T-cell (primary cell): Measurements from ENCODE around the gene MED19. TPM values are rescaled to one million over a fixed set of nuclear protein-coding genes. Genes with fewer than 3 reads are reported as not detected.
"Not testable (repeated sequence)": the region's sequence is repeated elsewhere in the genome, so short reads cannot be mapped to it uniquely, and the experiment has no call there.

Source experiments
- ATAC-seq, 4 experiments: fragments of 200-7000 bp in 3 of 4; fragments of 150-1000 bp in 1 of 4; cut with Tn5 transposase; replicated peaks in 1 of 4; 1 replicate in 3 of 4; 2 replicates in 1 of 4; pipeline ENCODE4 v1.10.0; 2021; ENCODE audit warnings: moderate library complexity in 3 of 4, mild to moderate bottlenecking in 2 of 4, moderate number of reproducible peaks in 1 of 4
- CTCF ChIA-PET, 2 donors: fragments of 300-600 bp; sonication (Branson Sonifier 250); formaldehyde crosslinking; loops; one replicate each; lab custom pipeline; 2022; ENCODE audit warnings: antibody characterized with exemption in 2 of 2; lab: Charles Lee
- POLR2A ChIA-PET, 2 donors: fragments of 300-600 bp; sonication (Branson Sonifier 250); formaldehyde crosslinking; loops; one replicate each; lab custom pipeline; 2022; ENCODE audit warnings: antibody characterized with exemption in 2 of 2; lab: Charles Lee
- DNase-seq, 35 experiments: peaks; one replicate each; pipeline versions ENCODE4 v3.0.0 to v3.0.0-alpha.2; 2013 to 2023
- H3K27ac ChIP-seq: one replicate; pipeline ENCODE4 v1.5.1; 2013; ENCODE audit warnings: low read length
- H3K27me3 ChIP-seq, 2 experiments: replicated peaks in 1 of 2; 1 replicate in 1 of 2; 2 replicates in 1 of 2; pipeline versions ENCODE4 v1.6.1 to v1.7.0; 2013; ENCODE audit warnings: low read length in 1 of 2, mixed read lengths in 1 of 2; ENCODE audit not compliant: control insufficient read depth in 2 of 2, insufficient read depth in 2 of 2; ENCODE audit errors: extremely low read depth in 1 of 2
- H3K36me3 ChIP-seq, 2 donors: 1 replicate in 1 of 2; 2 replicates in 1 of 2; pipeline versions ENCODE4 v1.6.1 to v1.7.0; 2013; ENCODE audit warnings: low read length in 1 of 2; ENCODE audit not compliant: control insufficient read depth in 2 of 2, insufficient read depth in 1 of 2; ENCODE audit errors: extremely low read depth in 1 of 2
- H3K4me1 ChIP-seq, 2 experiments: 1 replicate in 1 of 2; 2 replicates in 1 of 2; pipeline versions ENCODE4 v1.6.1 to v1.7.0; 2013; ENCODE audit warnings: low read length in 2 of 2, mixed read lengths in 1 of 2; ENCODE audit not compliant: insufficient read depth in 2 of 2, control insufficient read depth in 1 of 2; ENCODE audit errors: extremely low read depth in 1 of 2
- H3K4me3 ChIP-seq, 2 donors: 1 replicate in 1 of 2; 2 replicates in 1 of 2; pipeline versions ENCODE4 v1.5.1 to v1.7.0; 2013; ENCODE audit warnings: mild to moderate bottlenecking in 2 of 2, low read length in 1 of 2, moderate library complexity in 1 of 2; ENCODE audit not compliant: control insufficient read depth in 1 of 2; ENCODE audit errors: extremely low read depth in 1 of 2
- H3K9me3 ChIP-seq: 2 replicates; pipeline ENCODE4 v1.7.0; 2013
- H3K27ac Mint-ChIP-seq, 2 donors: one replicate each; pipeline ENCODE4 v1.8.0; 2020 to 2021; ENCODE audit warnings: mild to moderate bottlenecking in 2 of 2, mixed read lengths in 2 of 2
- H3K27me3 Mint-ChIP-seq, 2 donors: one replicate each; pipeline ENCODE4 v1.8.0; 2021 to 2022; ENCODE audit warnings: mixed read lengths in 2 of 2
- H3K36me3 Mint-ChIP-seq: one replicate; pipeline ENCODE4 v1.8.0; 2021; ENCODE audit warnings: mixed read lengths
- H3K4me1 Mint-ChIP-seq, 3 donors: one replicate each; pipeline ENCODE4 v1.8.0; 2020 to 2022; ENCODE audit warnings: mixed read lengths in 3 of 3, mild to moderate bottlenecking in 1 of 3
- H3K4me3 Mint-ChIP-seq, 3 donors: one replicate each; pipeline ENCODE4 v1.8.0; 2020 to 2022; ENCODE audit warnings: mild to moderate bottlenecking in 3 of 3, mixed read lengths in 3 of 3, moderate library complexity in 3 of 3
- H3K9me3 Mint-ChIP-seq, 3 donors: one replicate each; pipeline ENCODE4 v1.8.0; 2020 to 2022; ENCODE audit warnings: mixed read lengths in 3 of 3
- WGBS: methylation state at CpG from one replicate; pipeline ENCODE4 v1.1.5; 2013; ENCODE audit warnings: missing lambda C conversion rate; ENCODE audit not compliant: insufficient coverage; 5-methylcytosine and 5-hydroxymethylcytosine counted together
- total RNA-seq, 35 experiments: library from RNA in 6 of 35; stranded (reverse) in 6 of 35; fragments of 120-200 nt in 1 of 35; gene quantifications; one replicate each; pipeline versions ENCODE4 v1.2.1 to v1.2.4 and lab custom pipeline; 2013 to 2026

MED19 gene
- total RNA-seq, 5 donors from 2014 or later (not counting 1 experiment from before 2014, with no cell fraction given), result 11.4 to 14.8 (median 12.7) TPM

DNA sequence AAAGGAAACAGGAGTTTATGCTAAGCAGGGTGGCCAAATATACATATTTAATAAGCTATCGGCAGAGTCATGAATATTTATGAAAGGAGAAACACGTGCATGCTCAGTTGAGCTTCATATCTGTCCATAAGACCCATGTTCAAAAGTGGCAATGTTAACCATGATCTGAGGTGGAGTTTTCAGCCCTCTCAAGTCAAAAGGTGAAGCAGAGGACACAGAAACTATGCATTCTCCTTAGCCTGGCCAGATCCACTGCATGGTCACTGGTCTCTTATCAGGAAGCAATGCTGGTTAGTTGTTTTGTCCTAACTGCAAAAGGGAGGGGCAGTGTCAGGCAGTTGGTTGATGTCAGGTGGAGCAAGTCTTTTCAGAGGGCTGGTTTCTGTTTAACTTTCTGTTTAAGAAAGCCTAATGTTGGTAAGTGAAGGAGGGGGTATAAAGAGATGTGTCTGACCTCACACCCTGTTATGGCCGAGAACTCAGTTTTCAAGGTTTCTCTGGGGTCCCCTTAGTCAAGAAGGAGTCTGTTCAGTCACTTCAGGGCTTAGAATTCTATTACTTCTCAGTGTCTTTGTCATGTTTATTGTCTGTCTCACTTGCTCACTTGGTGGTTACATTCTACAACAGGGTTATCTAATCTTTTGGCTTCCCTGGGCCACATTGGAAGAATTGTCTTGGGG, 23.7 kb upstream of the MED19 start:
- Mint-ChIP-seq H3K36me3 (peaks cover 17% of the 10 kb centered on the region), H3K4me3 (no peak overlapping the region), H3K4me1 (peaks cover 2 to 8% (median 6%) of the 10 kb centered on the region in 3 donors), H3K9me3 (no peaks in the 10 kb centered on the region), H3K27me3 (no peaks in the 10 kb centered on the region), H3K27ac (peak overlapping the region in 1 of 2 donors; percentile 45)
- no peak overlapping the region for H3K27ac ChIP-seq
- CTCF ChIA-PET, result interaction anchor here in 1 of 2 donors (0.6 kb wide), 1 partner anchor 13 kb away, joined by 3 read pairs; no protein-coding TSS in a partner anchor
- DNase-seq (no peak), ATAC-seq (no peak)
- peaks cover 0 to 27% of the 10 kb centered on the region in 2 donors for H3K36me3 ChIP-seq
- H3K4me1 ChIP-seq, result peaks cover 0 to 3% of the 10 kb centered on the region in 2 experiments
- no peaks in the 10 kb centered on the region for H3K9me3 ChIP-seq
- POLR2A ChIA-PET, result no interaction called here
- WGBS, result 88% methylated on average over 2 of the region's 3 CpGs
- H3K27me3 ChIP-seq, result no peaks in the 10 kb centered on the region
- H3K4me3 ChIP-seq, result no peak overlapping the region

DNA sequence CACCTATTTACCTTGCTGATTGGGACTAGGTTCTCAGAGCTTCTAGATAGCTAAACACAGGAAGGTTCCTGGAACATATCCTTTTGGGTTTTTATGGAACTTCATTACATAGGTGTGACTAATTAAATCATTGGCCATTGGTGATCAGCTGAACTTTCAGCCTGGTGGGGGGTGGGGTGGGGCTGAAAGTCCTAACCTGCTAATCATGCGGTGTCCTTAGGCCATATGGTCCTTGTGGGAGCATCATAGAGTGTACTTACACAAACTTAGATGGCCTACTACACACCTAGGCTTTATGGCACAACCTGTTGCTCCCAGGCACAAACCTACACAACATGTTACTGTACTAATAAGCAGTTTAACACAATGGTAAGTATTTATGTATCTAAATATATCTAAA, 20.6 kb upstream of the MED19 start:
- no peaks in the 10 kb centered on the region for H3K27me3 ChIP-seq
- Mint-ChIP-seq H3K4me3 (no peak overlapping the region), H3K4me1 (peaks cover 6 to 16% (median 7%) of the 10 kb centered on the region in 3 donors), H3K36me3 (peaks cover 3% of the 10 kb centered on the region), H3K9me3 (no peaks in the 10 kb centered on the region), H3K27me3 (no peaks in the 10 kb centered on the region), H3K27ac (no peak overlapping the region)
- ATAC-seq (no peak), DNase-seq (no peak)
- H3K36me3 ChIP-seq, result peaks cover 0 to 11% of the 10 kb centered on the region in 2 donors
- no peaks in the 10 kb centered on the region for H3K4me1 ChIP-seq
- no peak overlapping the region for H3K27ac ChIP-seq
- POLR2A ChIA-PET, result interaction anchor here in 1 of 2 donors (0.5 to 0.6 kb wide), 2 partner anchors 9 to 14 kb away, joined by 3 to 6 read pairs; no protein-coding TSS in a partner anchor
- CTCF ChIA-PET, result interaction anchor here (0.6 to 0.9 kb wide), 4 partner anchors 11 to 826 kb away, joined by 3 read pairs; no protein-coding TSS in a partner anchor
- no peak overlapping the region for H3K4me3 ChIP-seq
- WGBS, result no CpG with 5 or more reads among the region's 1 CpG
- no peaks in the 10 kb centered on the region for H3K9me3 ChIP-seq

DNA sequence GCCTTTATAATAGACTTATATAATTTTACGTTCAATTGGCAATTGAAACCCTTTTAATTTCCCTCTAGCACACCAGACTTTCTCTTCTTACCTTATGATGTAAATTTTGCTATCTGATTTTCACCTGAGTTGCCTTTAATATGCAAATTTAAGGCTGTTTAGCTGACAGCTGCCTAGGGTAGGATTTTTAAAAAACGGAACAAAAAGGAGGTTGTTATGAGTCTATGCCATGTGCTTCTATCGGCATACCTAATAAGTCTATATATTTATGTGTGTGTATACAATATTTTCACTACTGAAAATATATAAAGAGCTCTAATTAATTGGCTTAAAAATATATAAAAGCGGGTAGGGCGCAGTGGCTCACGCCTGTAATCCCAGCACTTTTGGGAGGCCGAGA, 17.5 kb upstream of the MED19 start:
- Histone ChIP-seq H3K27ac (no peak overlapping the region), H3K27me3 (no peaks in the 10 kb centered on the region), H3K4me3 (no peak overlapping the region), H3K36me3 (no peaks in the 10 kb centered on the region), H3K4me1 (no peaks in the 10 kb centered on the region), H3K9me3 (no peaks in the 10 kb centered on the region)
- ATAC-seq (no peak), DNase-seq (no peak)
- no CpG with 5 or more reads among the region's 7 CpGs for WGBS
- H3K27ac Mint-ChIP-seq, result no peak overlapping the region
- no peaks in the 10 kb centered on the region for H3K27me3 Mint-ChIP-seq
- H3K9me3 Mint-ChIP-seq, result no peaks in the 10 kb centered on the region
- ChIA-PET CTCF (interaction anchor here in 1 of 2 donors (0.7 to 1.5 kb wide), 2 partner anchors 85 to 1059 kb away, joined by 3 read pairs; no protein-coding TSS in a partner anchor), POLR2A (no interaction called here)
- H3K36me3 Mint-ChIP-seq, result no peaks in the 10 kb centered on the region
- H3K4me3 Mint-ChIP-seq, result no peak overlapping the region
- H3K4me1 Mint-ChIP-seq, result peaks cover 11 to 19% (median 12%) of the 10 kb centered on the region in 3 donors

DNA sequence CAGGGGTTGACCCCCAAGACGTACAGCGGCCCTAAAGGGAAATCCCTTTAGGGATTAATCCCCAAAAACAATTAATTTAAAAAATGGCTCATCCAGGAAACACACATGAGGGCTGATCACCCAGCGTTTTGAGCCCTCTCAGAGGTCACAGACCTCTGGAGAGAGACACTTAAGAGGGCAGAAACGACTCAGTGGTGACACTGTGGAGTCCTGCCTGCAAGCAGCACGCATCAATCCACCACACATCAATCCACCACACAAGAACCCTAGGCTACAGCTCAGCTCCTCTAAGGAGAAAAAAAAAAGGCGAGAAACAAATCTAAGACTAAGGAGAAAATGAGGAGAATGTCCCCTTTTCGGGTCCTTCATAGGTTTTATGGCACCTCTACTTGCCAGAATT, 16.8 kb upstream of the MED19 start:
- Mint-ChIP-seq H3K4me1 (peaks cover 11 to 19% (median 12%) of the 10 kb centered on the region in 3 donors), H3K4me3 (no peak overlapping the region), H3K36me3 (no peaks in the 10 kb centered on the region), H3K27ac (peak overlapping the region in 1 of 2 donors; percentile 44), H3K27me3 (no peaks in the 10 kb centered on the region), H3K9me3 (no peaks in the 10 kb centered on the region)
- Histone ChIP-seq H3K4me1 (no peaks in the 10 kb centered on the region), H3K27ac (no peak overlapping the region), H3K9me3 (no peaks in the 10 kb centered on the region), H3K27me3 (no peaks in the 10 kb centered on the region), H3K36me3 (no peaks in the 10 kb centered on the region), H3K4me3 (no peak overlapping the region)
- WGBS, result 67% methylated on average over 1 of the region's 7 CpGs
- DNase-seq, result no peak
- ATAC-seq, result no peak
- CTCF ChIA-PET, result interaction anchor here in 1 of 2 donors (1.5 kb wide), 2 partner anchors 14 to 84 kb away, joined by 3 to 4 read pairs; no protein-coding TSS in a partner anchor
- POLR2A ChIA-PET, result interaction anchor here in 1 of 2 donors (0.6 kb wide), 1 partner anchor 799 kb away, joined by 3 read pairs; no protein-coding TSS in a partner anchor

DNA sequence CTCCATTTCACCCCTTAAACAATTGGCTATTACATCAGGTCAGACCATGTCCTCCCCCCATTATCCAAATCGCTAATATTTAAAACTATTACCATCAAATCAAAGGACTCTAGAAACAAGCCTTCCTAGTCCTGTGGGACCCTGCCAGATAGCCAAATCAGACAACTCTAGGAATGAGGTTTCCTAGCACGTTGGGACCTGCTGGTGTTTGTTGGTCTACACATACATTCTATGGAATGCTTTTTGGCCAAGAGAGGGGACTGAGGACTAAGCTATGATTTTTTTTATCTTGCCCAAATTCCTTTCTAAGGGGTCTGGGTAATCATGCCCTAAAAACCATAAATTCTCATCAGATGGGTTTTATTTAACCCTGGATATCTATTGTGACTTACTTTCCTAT, 15.2 kb upstream of the MED19 start:
- no peaks in the 10 kb centered on the region for H3K27me3 Mint-ChIP-seq

DNA sequence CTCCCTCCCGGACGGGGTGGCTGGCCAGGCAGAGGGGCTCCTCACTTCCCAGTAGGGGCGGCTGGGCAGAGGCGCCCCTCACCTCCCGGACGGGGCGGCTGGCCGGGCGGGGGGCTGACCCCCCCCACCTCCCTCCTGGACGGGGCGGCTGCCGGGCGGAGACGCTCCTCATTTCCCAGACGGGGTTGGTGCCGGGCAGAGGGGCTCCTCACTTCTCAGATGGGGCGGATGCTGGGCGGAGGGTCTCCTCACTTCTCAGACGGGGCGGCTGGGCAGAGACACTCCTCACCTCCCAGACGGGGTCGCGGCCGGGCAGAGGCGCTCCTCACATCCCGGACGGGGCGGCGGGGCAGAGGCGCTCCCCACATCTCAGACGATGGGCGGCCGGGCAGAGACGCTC, 4.7 kb upstream of the MED19 start:
- H3K36me3 ChIP-seq, H3K27ac ChIP-seq, H3K27me3 Mint-ChIP-seq, POLR2A ChIA-PET, H3K9me3 ChIP-seq, DNase-seq, ATAC-seq, H3K27ac Mint-ChIP-seq, H3K4me3 Mint-ChIP-seq, H3K4me3 ChIP-seq, CTCF ChIA-PET, H3K36me3 Mint-ChIP-seq, H3K9me3 Mint-ChIP-seq, H3K27me3 ChIP-seq: not testable (repeated sequence)
- no CpG with 5 or more reads among the region's 34 CpGs for WGBS
- H3K4me1 ChIP-seq, result peaks cover 15 to 20% of the 10 kb centered on the region in 2 experiments
- peaks cover 23 to 30% (median 28%) of the 10 kb centered on the region in 3 donors for H3K4me1 Mint-ChIP-seq

More for the DNA sequence above, 15.2 kb upstream of the MED19 start:
- Mint-ChIP-seq H3K4me3 (no peak overlapping the region), H3K9me3 (no peaks in the 10 kb centered on the region), H3K36me3 (no peaks in the 10 kb centered on the region), H3K4me1 (peaks cover 10 to 19% (median 12%) of the 10 kb centered on the region in 3 donors), H3K27ac (peak overlapping the region in 1 of 2 donors; percentile 58)
- Histone ChIP-seq H3K36me3 (no peaks in the 10 kb centered on the region), H3K27me3 (no peaks in the 10 kb centered on the region), H3K4me3 (no peak overlapping the region), H3K27ac (no peak overlapping the region), H3K4me1 (no peaks in the 10 kb centered on the region), H3K9me3 (no peaks in the 10 kb centered on the region)
- ChIA-PET CTCF (no interaction called here), POLR2A (interaction anchor here in 1 of 2 donors (0.6 kb wide), 1 partner anchor 72 kb away, joined by 8 read pairs; no protein-coding TSS in a partner anchor)
- no peak for ATAC-seq
- DNase-seq, result no peak
- no CpG with 5 or more reads among the region's 2 CpGs for WGBS
